Activated T-helper 17 cell treated with anti-CD3 and anti-CD28 coated beads, Interleukin-2, amount 50 U/mL, for 72 hours (primary cell): Measurements from ENCODE around the gene MPZL2. TPM values are rescaled to one million over a fixed set of nuclear protein-coding genes. Genes with fewer than 3 reads are reported as not detected.

Experiments used
- ATAC-seq: fragments of 150-1000 bp; cut with Tn5 transposase; replicated peaks from 2 replicates; pipeline ENCODE4 v1.10.0; 2021; ENCODE audit warnings: mild to moderate bottlenecking, moderate library complexity
- H3K27ac Mint-ChIP-seq: one replicate; pipeline ENCODE4 v1.8.0; 2022; ENCODE audit warnings: mixed read lengths
- H3K27me3 Mint-ChIP-seq: one replicate; pipeline ENCODE4 v1.8.0; 2022; ENCODE audit warnings: mixed read lengths
- H3K36me3 Mint-ChIP-seq: one replicate; pipeline ENCODE4 v1.8.0; 2022; ENCODE audit warnings: low read depth, mild to moderate bottlenecking, mixed read lengths
- H3K4me1 Mint-ChIP-seq: one replicate; pipeline ENCODE4 v1.8.0; 2022; ENCODE audit warnings: mixed read lengths
- H3K4me3 Mint-ChIP-seq: one replicate; pipeline ENCODE4 v1.8.0; 2022; ENCODE audit warnings: mild to moderate bottlenecking, mixed read lengths
- H3K9me3 Mint-ChIP-seq: one replicate; pipeline ENCODE4 v1.8.0; 2022; ENCODE audit warnings: mixed read lengths
- total RNA-seq, 2 donors: library from RNA; stranded (reverse); gene quantifications; one replicate each; pipeline ENCODE4 v1.2.3, GENCODE V29; 2022

Gene MPZL2
- total RNA-seq, 2 donors from 2014 or later: 2.8 to 21.7 TPM

DNA sequence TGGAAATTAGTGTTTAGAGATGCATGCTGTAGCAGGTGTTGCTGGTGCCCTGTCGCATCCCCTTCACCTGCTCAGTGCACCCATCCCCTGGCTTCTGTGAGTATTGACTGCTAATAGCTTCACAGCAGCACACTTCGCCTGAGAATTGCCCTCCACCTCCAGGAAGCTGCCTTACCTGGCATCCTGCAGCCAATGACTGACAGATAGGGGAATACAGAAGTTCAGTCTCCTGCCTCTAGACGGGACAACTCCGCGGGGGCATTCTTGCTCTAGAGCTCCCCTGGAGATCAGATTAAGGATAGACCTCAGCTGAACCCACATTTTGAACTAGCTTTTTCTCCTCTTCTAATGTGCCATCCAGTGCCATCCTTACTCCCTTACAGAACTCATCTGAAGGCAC, 31.1 kb upstream of the MPZL2 start:
- H3K4me1 Mint-ChIP-seq: peaks cover 16% of the 10 kb centered on the region
- no peaks in the 10 kb centered on the region for H3K36me3 Mint-ChIP-seq
- H3K27ac Mint-ChIP-seq: peak overlapping the region; percentile 70
- no peak for ATAC-seq
- no peak overlapping the region for H3K4me3 Mint-ChIP-seq
- H3K27me3 Mint-ChIP-seq: no peaks in the 10 kb centered on the region
- no peaks in the 10 kb centered on the region for H3K9me3 Mint-ChIP-seq

DNA sequence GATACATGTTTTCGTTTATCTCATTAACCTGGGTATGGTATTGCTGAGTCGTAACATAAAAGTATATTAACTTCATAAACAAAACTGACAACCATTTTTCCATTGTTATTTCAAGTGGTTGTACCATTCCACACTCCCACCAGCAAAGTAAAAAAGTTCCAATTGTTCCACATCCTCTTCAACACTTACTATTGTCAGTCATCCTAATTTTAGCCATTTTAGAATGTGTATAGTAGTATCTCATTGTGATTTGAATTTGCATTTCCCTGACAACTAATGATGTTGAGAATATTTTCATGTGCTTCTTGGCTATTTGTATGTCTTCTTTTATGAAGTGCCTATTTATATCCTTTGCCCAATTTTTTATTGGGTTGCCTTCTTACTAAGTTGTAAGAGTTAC, 30.0 kb upstream of the MPZL2 start:
- H3K27ac Mint-ChIP-seq: no peak overlapping the region
- H3K4me1 Mint-ChIP-seq: peaks cover 16% of the 10 kb centered on the region
- no peaks in the 10 kb centered on the region for H3K36me3 Mint-ChIP-seq
- no peaks in the 10 kb centered on the region for H3K9me3 Mint-ChIP-seq
- H3K4me3 Mint-ChIP-seq: no peak overlapping the region
- no peaks in the 10 kb centered on the region for H3K27me3 Mint-ChIP-seq
- no peak for ATAC-seq

DNA sequence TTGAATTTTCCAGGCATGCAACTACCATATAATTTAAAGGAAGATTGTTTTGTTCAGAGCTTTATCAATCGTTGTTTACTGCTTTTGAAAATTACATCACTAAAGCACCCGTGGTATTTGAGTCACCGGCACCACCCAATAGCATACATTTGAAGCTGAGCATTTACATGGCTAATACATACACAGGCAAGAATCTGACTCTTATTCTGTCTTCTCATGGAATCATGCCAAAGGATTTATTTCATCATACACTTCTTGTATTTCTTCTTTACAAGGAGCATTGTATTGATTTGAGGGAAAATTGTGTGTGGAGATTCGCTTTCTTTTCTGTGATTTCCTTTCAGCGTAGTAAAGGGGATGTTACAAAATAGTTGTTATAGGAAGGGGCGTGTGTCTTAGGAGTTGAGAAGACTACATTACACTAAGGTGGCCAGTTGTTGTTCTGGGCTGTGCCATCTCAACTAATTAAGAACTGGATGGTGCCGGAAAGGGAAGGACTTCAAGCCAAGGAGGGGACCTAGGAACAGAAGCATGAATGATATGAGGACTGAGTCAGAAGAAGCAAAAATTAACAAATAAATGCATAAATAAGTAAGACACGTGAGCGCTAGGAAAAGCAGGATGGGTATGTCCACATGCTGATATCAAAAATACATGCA, 27.5 kb upstream of the MPZL2 start:
- no peak overlapping the region for H3K27ac Mint-ChIP-seq
- no peak for ATAC-seq
- no peaks in the 10 kb centered on the region for H3K36me3 Mint-ChIP-seq
- H3K4me1 Mint-ChIP-seq: peaks cover 16% of the 10 kb centered on the region
- H3K9me3 Mint-ChIP-seq: no peaks in the 10 kb centered on the region
- no peaks in the 10 kb centered on the region for H3K27me3 Mint-ChIP-seq
- peak overlapping the region; percentile 50 for H3K4me3 Mint-ChIP-seq

DNA sequence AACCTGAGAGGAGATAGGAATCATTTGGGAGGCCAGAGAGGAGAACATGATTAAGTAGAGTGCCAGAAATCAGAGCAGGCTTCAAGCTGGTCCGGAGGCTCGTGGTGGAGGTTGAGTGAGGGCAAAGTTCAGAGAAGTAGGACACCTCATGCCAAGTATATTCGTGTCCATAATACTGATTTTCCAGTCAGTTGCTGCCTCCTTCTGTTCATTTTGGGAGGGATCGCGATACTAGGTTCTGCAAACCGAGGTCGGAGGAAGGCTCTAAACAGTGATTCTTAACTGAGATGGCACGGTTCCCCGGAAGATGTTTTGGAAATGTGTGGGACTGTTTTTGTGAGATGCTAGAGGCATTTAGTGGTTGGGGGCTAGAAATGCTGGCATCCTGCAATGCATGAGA, 26.8 kb upstream of the MPZL2 start:
- Mint-ChIP-seq H3K4me1 (peaks cover 11% of the 10 kb centered on the region), H3K27ac (peak overlapping the region; percentile 53), H3K27me3 (no peaks in the 10 kb centered on the region), H3K4me3 (peak overlapping the region; percentile 50), H3K36me3 (no peaks in the 10 kb centered on the region), H3K9me3 (no peaks in the 10 kb centered on the region)
- ATAC-seq: peak; percentile 88

DNA sequence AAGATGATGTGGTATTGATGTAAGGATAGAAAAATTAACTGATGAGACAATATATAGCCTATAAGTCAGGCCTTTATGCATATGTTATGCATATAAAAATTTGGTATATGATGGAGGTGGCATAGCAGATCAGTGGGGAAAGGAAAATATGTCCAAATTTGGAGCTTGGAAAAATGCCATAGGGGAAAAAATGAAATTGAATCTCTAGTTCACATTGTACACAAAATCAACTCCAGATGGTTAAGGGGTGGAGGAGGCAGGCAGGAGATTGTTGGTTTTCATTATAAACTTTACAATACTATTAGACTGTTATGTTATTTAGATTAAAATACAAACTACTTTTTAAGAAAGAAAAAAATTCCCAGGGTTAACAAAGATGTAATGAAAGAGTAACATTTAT, 25.3 kb upstream of the MPZL2 start:
- no peaks in the 10 kb centered on the region for H3K36me3 Mint-ChIP-seq
- no peak overlapping the region for H3K4me3 Mint-ChIP-seq
- peaks cover 6% of the 10 kb centered on the region for H3K4me1 Mint-ChIP-seq
- H3K9me3 Mint-ChIP-seq: no peaks in the 10 kb centered on the region
- no peak for ATAC-seq
- H3K27ac Mint-ChIP-seq: no peak overlapping the region
- no peaks in the 10 kb centered on the region for H3K27me3 Mint-ChIP-seq

DNA sequence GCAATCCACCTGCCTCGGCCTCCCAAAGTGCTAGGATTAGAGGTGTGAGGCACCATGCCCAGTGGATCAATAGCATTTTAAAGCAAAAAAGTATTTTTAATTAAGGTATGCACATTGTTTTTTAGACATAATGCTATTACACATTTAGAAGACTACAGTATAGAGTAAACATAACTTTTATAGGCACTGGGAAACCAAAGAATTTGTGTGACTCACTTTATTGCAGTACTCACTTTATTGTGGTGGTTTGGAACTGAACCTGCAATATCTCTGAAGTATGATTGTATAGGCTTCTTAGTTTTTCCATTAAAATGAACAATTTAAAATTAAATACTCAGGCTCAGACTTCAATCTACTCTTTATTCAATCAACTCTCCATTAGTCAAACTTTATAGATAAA, 22.9 kb upstream of the MPZL2 start:
- no peak overlapping the region for H3K4me3 Mint-ChIP-seq
- H3K27ac Mint-ChIP-seq: no peak overlapping the region
- H3K27me3 Mint-ChIP-seq: no peaks in the 10 kb centered on the region
- ATAC-seq: no peak
- H3K36me3 Mint-ChIP-seq: no peaks in the 10 kb centered on the region
- no peaks in the 10 kb centered on the region for H3K9me3 Mint-ChIP-seq
- H3K4me1 Mint-ChIP-seq: peaks cover 16% of the 10 kb centered on the region

DNA sequence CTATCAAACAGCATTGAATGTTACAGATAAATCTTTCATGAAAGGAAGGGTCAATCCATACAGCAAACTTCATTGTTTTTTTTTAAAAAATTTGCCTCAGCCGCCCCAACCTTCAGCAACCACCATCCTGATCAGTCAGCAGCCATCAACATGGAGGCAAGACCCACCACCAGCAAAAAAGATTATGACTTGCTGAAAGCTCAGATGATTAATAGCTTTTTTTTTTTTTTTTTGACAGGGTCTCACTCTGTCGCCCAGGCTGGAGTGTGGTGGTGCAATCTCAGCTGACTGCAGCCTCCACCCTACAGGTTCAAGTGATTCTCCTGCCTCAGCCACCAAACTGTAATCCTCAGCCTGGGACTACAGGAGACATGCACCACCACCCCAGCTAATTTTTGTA, 22.4 kb upstream of the MPZL2 start:
- Mint-ChIP-seq H3K9me3 (no peaks in the 10 kb centered on the region), H3K27ac (no peak overlapping the region), H3K4me3 (no peak overlapping the region), H3K36me3 (no peaks in the 10 kb centered on the region), H3K27me3 (no peaks in the 10 kb centered on the region), H3K4me1 (peaks cover 18% of the 10 kb centered on the region)
- no peak for ATAC-seq

DNA sequence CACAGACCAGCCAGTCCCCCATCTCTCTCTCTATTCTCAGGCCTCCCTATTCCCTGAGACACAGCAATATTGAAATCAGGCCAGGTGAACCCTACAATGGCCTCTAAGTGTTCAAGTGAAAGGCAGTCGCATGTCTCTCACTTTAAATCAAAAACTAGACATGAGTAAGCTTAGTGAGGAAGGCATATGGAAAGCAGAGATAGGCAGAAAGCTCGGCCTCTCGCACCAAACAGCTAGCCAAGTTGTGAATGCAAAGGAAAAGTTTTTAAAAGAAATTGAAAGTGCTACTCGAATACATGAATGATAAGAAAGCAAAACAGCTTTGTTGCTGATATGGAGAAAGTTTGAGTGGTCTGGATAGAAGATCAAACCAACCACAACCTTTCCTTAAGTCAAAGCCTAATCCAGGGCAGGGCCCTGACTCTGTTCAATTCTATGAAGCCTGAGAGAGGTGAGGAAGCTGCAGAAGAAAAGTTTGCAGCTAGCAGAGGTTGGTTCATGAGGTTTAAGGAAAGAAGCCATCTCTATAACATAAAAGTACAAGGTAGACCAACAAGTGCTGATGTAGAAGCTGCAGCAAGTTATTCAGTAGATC, 19.8 kb upstream of the MPZL2 start:
- Mint-ChIP-seq H3K36me3 (no peaks in the 10 kb centered on the region), H3K27me3 (no peaks in the 10 kb centered on the region), H3K4me1 (peaks cover 19% of the 10 kb centered on the region), H3K27ac (peak overlapping the region; percentile 55), H3K4me3 (peak overlapping the region; percentile 66), H3K9me3 (no peaks in the 10 kb centered on the region)
- peak; percentile 79 for ATAC-seq

DNA sequence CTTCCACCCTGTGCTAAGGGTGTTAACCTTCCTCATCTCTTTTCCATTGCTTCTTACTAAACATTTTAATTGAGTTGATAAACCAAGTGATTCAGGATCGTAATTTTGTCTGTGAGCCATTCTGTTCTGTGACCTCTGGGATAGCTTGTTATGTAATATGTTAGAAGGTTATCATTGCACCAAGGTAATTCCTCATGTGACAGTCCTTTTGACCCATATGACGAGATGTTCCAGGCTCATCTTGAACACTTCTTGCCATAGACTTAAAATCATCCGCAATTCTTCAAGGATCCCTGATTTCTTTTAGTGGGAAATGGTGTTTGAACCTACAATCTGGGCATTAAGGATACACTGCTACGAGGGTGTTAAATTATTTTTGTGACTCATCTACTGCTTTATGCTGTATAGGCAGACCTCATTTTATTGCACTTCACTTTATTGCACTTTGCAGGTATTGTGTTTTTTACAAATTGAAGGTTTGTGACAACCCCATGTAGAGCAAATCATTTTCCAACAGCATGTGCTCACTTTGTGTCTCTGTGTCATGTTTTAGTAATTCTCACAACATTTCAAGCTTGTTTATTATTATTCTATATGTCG, 19.0 kb upstream of the MPZL2 start:
- ATAC-seq: no peak
- no peaks in the 10 kb centered on the region for H3K27me3 Mint-ChIP-seq
- no peaks in the 10 kb centered on the region for H3K9me3 Mint-ChIP-seq
- peaks cover 19% of the 10 kb centered on the region for H3K4me1 Mint-ChIP-seq
- H3K4me3 Mint-ChIP-seq: peak overlapping the region; percentile 66
- H3K27ac Mint-ChIP-seq: peak overlapping the region; percentile 55
- no peaks in the 10 kb centered on the region for H3K36me3 Mint-ChIP-seq

DNA sequence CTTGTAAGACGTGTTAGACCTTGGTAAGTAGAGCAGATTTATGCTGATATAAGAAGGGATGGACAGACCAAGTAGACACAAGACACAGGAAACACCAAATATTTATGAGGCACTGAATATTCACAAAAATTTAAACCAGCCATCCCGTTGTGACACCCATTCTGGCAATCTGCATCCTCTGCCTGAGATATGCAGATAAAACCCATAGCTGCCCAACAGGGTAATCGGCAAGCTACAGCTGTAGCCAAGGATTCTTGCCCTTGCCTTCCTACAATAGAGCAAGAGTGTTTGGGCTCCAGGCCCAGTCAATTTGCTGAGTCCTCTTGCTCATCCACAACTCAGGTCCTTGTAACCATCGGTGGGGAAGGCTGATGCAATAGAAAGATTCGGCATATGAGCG, 18.5 kb upstream of the MPZL2 start:
- Mint-ChIP-seq H3K27ac (no peak overlapping the region), H3K4me1 (peaks cover 19% of the 10 kb centered on the region)

DNA sequence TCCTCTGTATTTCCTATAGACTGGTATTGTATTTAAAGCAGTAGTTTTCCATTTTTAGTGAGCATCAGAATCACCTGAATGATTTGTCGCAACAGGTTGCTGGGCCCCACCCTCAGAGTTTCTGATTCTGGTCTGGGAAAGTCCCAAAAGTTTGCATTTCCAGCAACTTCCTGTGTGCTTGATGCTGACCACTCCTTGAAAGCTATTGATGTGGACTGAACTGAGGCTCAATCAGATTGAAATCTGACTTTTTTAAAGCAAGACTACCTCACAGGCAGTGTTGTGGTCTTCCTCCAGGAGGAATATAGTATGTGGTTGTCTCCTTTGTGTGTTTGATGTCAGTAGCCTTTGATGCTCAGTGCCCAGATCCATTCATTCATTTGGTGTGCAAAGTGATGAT, 17.2 kb upstream of the MPZL2 start:
- peaks cover 28% of the 10 kb centered on the region for H3K4me1 Mint-ChIP-seq
- peak overlapping the region; percentile 55 for H3K27ac Mint-ChIP-seq
- H3K9me3 Mint-ChIP-seq: no peaks in the 10 kb centered on the region
- ATAC-seq: peak; percentile 57
- peak overlapping the region; percentile 36 for H3K4me3 Mint-ChIP-seq
- no peaks in the 10 kb centered on the region for H3K27me3 Mint-ChIP-seq
- H3K36me3 Mint-ChIP-seq: no peaks in the 10 kb centered on the region

More for the DNA sequence above, 18.5 kb upstream of the MPZL2 start:
- Mint-ChIP-seq H3K27me3 (no peaks in the 10 kb centered on the region), H3K9me3 (no peaks in the 10 kb centered on the region), H3K4me3 (no peak overlapping the region), H3K36me3 (no peaks in the 10 kb centered on the region)
- ATAC-seq: no peak

DNA sequence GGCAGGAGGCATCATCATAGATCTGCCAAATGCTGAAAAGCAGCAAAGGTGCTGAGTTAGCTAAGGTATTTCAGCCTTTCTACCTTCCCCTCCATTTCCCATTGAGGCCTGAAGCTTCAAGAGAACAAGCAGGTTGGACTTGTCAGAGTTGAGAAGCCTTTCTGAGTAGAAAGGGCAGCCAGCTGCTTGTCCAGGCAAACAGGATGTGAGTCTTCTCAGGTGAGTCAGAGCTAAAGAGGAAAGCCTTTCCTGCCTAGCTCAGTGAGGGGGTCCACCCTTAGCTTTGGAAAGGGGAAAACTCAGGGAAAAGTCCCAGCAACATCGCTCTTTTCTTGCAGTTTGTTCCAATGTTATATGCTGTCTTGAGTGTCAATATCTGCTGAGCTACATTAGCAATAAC, 13.2 kb upstream of the MPZL2 start:
- no peaks in the 10 kb centered on the region for H3K36me3 Mint-ChIP-seq
- ATAC-seq: peak; percentile 76
- peak overlapping the region; percentile 45 for H3K4me3 Mint-ChIP-seq

DNA sequence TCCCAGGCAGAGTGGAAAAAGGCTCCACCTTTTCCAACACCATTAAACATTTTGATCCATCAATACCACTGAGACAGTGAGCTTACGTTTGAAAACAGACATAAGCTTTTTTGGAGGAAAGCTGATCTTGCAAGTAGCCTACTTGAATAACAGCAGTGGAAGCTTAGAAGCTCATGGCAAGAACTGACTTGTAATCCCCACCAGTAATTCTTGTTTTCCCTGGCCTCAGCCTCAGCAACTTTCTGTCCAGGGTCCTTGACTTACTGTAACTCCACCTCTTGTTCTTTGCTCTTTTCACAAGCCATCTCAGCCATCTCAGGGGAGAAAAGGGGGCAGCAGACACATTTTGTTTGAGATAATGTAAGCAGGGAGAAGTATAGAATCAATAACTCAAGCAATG, 12.3 kb upstream of the MPZL2 start:
- Mint-ChIP-seq H3K4me3 (peak overlapping the region; percentile 45), H3K27me3 (no peaks in the 10 kb centered on the region), H3K36me3 (no peaks in the 10 kb centered on the region), H3K9me3 (no peaks in the 10 kb centered on the region), H3K27ac (peak overlapping the region; percentile 34), H3K4me1 (peaks cover 25% of the 10 kb centered on the region)
- ATAC-seq: no peak

More for the DNA sequence above, 13.2 kb upstream of the MPZL2 start:
- H3K27ac Mint-ChIP-seq: no peak overlapping the region
- no peaks in the 10 kb centered on the region for H3K9me3 Mint-ChIP-seq
- H3K27me3 Mint-ChIP-seq: no peaks in the 10 kb centered on the region
- H3K4me1 Mint-ChIP-seq: peaks cover 24% of the 10 kb centered on the region

DNA sequence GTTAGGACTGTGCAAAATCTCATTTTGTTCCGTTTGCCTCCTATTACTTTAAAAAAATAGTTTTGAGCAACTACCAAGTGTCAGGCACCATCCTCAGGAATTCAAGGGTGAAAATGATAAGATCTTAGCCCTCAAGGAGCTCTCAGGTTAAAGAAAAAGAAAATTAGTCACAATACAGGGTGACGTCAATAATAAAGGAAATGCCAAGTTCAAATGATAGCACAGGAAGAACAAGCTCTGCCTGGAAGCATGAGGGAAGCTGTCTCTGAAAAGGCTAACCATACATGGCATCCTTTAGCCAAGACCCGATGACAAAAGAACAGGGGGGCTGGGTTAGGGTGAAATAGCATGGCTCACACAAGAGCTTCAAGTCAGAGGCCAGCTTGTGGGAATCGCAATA, 11.1 kb upstream of the MPZL2 start:
- H3K9me3 Mint-ChIP-seq: no peaks in the 10 kb centered on the region
- ATAC-seq: no peak
- H3K4me1 Mint-ChIP-seq: peaks cover 21% of the 10 kb centered on the region
- no peaks in the 10 kb centered on the region for H3K36me3 Mint-ChIP-seq
- H3K4me3 Mint-ChIP-seq: no peak overlapping the region
- no peaks in the 10 kb centered on the region for H3K27me3 Mint-ChIP-seq
- H3K27ac Mint-ChIP-seq: no peak overlapping the region

DNA sequence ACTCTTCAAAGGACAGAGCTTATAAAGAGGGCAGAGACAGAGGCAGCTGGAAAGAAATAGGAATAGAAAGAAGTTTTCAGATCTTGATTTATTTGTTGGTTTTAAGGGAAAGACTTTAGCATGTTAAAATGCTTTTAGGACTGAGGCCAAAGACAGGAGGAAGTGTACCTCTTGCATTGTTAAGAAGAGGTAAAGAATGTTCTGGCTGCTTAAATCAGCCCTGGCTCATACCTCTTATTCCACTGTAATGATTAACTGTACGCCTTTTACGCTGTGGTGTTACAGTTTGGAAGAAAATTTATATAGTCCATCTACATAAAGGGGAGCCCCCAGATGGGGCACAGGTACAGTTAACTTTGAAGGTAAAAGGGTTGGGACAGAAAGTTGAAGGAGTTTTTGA, 10.1 kb upstream of the MPZL2 start:
- no peak overlapping the region for H3K4me3 Mint-ChIP-seq
- no peak overlapping the region for H3K27ac Mint-ChIP-seq
- H3K9me3 Mint-ChIP-seq: no peaks in the 10 kb centered on the region
- no peaks in the 10 kb centered on the region for H3K36me3 Mint-ChIP-seq
- ATAC-seq: no peak
- peaks cover 21% of the 10 kb centered on the region for H3K4me1 Mint-ChIP-seq
- no peaks in the 10 kb centered on the region for H3K27me3 Mint-ChIP-seq
